ENCODE results near the gene SYK.

DNA sequence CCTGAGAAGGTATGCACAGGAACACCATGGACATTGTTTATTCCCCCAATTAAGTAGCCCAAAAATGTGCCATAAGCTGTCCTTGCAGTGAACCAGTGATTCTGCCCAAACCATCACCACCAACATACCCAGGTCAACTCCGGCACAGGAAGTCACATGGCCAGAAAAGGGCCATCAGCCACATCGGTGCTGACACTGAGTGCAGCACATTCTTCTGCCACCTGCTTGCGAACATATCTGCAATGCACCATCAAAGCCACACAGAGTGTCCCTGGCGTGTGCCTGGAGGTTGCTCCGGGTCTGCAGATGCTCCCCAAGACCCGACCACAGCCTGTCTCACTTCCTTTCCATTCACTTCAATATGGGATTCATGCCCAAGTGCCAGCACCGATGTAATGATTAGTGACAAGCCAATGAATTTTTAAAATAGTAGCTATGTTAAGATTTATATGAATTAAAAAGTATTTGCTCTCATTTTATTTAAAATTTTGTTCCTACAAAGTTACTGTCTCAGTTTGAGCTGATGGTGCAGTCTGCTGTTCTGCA, 37.6 kb downstream of the SYK start:
- TF ChIP-seq, protein P1, sequence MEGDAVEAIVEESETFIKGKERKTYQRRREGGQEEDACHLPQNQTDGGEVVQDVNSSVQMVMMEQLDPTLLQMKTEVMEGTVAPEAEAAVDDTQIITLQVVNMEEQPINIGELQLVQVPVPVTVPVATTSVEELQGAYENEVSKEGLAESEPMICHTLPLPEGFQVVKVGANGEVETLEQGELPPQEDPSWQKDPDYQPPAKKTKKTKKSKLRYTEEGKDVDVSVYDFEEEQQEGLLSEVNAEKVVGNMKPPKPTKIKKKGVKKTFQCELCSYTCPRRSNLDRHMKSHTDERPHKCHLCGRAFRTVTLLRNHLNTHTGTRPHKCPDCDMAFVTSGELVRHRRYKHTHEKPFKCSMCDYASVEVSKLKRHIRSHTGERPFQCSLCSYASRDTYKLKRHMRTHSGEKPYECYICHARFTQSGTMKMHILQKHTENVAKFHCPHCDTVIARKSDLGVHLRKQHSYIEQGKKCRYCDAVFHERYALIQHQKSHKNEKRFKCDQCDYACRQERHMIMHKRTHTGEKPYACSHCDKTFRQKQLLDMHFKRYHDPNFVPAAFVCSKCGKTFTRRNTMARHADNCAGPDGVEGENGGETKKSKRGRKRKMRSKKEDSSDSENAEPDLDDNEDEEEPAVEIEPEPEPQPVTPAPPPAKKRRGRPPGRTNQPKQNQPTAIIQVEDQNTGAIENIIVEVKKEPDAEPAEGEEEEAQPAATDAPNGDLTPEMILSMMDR (IDR thresholded peaks at IDR 0.05): no peak
- no peak for TF ChIP-seq POLR2AphosphoS5 (IDR thresholded peaks at IDR 0.05)
